Right renal pelvis (tissue), 4 donors: ENCODE data around the gene FAM25G. TPM values are rescaled to one million over a fixed set of nuclear protein-coding genes. Genes with fewer than 3 reads are reported as not detected.
"Not testable (repeated sequence)": the region's sequence is repeated elsewhere in the genome, so short reads cannot be mapped to it uniquely, and the experiment has no call there.

Source experiments
- DNase-seq, 4 donors: peaks; one replicate each; pipeline ENCODE4 v3.0.0-alpha.2; 2013; ENCODE audit warnings: low read depth in 4 of 4, low spot score in 3 of 4, missing footprints in 1 of 4
- polyA plus RNA-seq, 4 donors: library from polyadenylated mRNA; unstranded; fragments of 120-200 nt; gene quantifications; one replicate each; pipeline ENCODE4 v1.2.1, GENCODE V29; 2013; ENCODE audit not compliant: insufficient read length in 4 of 4

Gene FAM25G
- polyA plus RNA-seq, 4 donors, result not detected

- DNase-seq, result not testable (repeated sequence)
These were observed 24.0 kb downstream of the FAM25G start for GRCh38 chr10:47467458-47467857.

- DNase-seq, result not testable (repeated sequence)
These were observed 26.1 kb downstream of the FAM25G start for GRCh38 chr10:47465216-47465917.

- DNase-seq, result not testable (repeated sequence)
These were observed 28.7 kb downstream of the FAM25G start for GRCh38 chr10:47462577-47463358.

- peak in 2 of 4 donors; percentile 29 to 33 for DNase-seq
These were observed 30.2 kb downstream of the FAM25G start for GRCh38 chr10:47461261-47461687.

- DNase-seq, result no peak
These were observed 32.9 kb downstream of the FAM25G start for GRCh38 chr10:47458466-47459154.

- no peak for DNase-seq
These were observed 33.7 kb downstream of the FAM25G start for GRCh38 chr10:47457826-47458225.

- DNase-seq, result no peak
These were observed 34.0 kb downstream of the FAM25G start for GRCh38 chr10:47457528-47457820.

GRCh38 chr10:47456794-47457527 is 34.5 kb downstream of the FAM25G start:
- DNase-seq, result no peak

- peak in 2 of 4 donors; percentile 30 to 31 for DNase-seq
These were observed 35.3 kb downstream of the FAM25G start for GRCh38 chr10:47456079-47456785.

- DNase-seq, result not testable (repeated sequence)
These were observed 36.0 kb downstream of the FAM25G start for GRCh38 chr10:47455350-47456078.

GRCh38 chr10:47454780-47455058 is 36.8 kb downstream of the FAM25G start:
- DNase-seq, result no peak

GRCh38 chr10:47454008-47454779 is 37.3 kb downstream of the FAM25G start:
- no peak for DNase-seq

- no peak for DNase-seq
These were observed 38.1 kb downstream of the FAM25G start for GRCh38 chr10:47453141-47454007.

GRCh38 chr10:47452495-47453140 is 38.9 kb downstream of the FAM25G start:
- no peak for DNase-seq

GRCh38 chr10:47451998-47452494 is 39.5 kb downstream of the FAM25G start:
- no peak for DNase-seq

- no peak for DNase-seq
These were observed 40.1 kb downstream of the FAM25G start for GRCh38 chr10:47451273-47451997.

GRCh38 chr10:47450442-47450841 is 41.1 kb downstream of the FAM25G start:
- no peak for DNase-seq
